OCI-M2 (cell line): ENCODE measurements around the gene KCND1.

Source experiments
- DNase-seq: peaks from one replicate; lab custom pipeline; 2025; ENCODE audit not compliant: unreplicated experiment; lab: John Stamatoyannopoulos, UW

The KCND1 gene

GRCh38 chrX:48914593-48915493 is 56.8 kb downstream of the KCND1 start:
- DNase-seq, result no peak

- no peak for DNase-seq
Observed at GRCh38 chrX:48913605-48914366, 57.9 kb downstream of the KCND1 start.

- DNase-seq, result peak; percentile 85
Observed at GRCh38 chrX:48911412-48912182, 60.0 kb downstream of the KCND1 start, which contains the start of gene SLC35A2. SLC35A2 (minus strand) TSS chrX:48911646; CDS start chrX:48911636, 10 bp downstream.
